Activated CD4-positive, CD25-positive, alpha-beta regulatory T cell treated with anti-CD3 and anti-CD28 coated beads, Interleukin-2, amount 50 U/mL, for 24 hours (primary cell): Measurements from ENCODE around the gene ZBTB16.

Experiments
- ATAC-seq, 2 donors: fragments of 150-1000 bp; cut with Tn5 transposase; one replicate each; pipeline ENCODE4 v1.10.0; 2021; ENCODE audit warnings: mild to moderate bottlenecking in 1 of 2, moderate library complexity in 1 of 2

Gene ZBTB16

DNA sequence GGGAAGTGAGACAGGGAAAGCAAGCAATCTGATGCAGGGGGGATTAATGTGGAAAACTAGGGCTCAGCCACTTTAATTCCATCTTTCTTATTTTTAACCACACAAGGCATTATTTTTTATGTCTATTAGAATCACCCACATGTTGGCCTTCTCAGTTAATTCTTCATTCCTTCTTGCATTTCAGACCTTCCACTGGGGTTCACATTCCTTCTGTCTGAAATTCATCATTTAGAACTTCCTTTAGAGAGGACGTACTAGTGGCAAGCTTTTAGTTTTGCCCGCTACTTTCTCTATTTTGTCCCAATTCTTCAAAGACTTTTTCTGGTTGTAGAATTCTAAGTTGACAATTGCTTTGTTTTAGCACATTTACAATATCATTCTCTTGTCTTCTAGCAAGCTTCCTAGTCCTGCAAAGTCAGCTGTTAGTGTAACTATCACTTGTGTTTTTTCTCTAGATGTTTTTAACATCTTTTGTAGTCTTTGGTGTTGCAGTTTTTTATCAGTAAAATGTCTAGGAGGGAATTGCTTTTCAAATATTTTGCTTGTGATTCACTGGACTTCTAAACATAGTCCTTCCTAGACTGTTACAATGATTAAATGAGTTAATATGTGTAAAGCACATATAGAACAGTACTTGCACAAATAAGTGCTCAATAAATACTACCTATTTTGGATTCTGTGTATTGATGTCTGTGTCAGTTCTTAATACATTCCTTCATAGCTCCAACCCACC, 231.2 kb downstream of the ZBTB16 start:
- ATAC-seq: no peak

DNA sequence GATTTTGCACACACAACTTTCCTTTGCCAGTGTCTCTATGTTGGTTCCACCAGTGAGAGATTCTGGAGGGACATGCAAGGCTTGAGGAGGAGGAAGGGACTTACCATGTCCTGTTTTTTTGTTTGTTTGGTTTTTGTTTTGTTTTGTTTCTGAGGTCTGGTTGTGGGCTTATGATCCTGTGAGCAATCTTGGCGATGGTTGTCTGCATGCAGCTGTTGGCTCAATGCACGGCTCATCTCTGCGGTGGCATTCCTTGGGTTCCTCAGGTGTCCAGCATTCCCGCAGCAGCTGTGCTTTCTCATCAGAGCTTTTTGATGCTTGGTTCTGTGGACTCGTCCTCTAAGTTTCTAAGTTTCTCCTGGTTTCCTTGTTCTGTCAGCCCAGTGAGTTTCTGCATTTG, 231.9 kb downstream of the ZBTB16 start:
- no peak for ATAC-seq

DNA sequence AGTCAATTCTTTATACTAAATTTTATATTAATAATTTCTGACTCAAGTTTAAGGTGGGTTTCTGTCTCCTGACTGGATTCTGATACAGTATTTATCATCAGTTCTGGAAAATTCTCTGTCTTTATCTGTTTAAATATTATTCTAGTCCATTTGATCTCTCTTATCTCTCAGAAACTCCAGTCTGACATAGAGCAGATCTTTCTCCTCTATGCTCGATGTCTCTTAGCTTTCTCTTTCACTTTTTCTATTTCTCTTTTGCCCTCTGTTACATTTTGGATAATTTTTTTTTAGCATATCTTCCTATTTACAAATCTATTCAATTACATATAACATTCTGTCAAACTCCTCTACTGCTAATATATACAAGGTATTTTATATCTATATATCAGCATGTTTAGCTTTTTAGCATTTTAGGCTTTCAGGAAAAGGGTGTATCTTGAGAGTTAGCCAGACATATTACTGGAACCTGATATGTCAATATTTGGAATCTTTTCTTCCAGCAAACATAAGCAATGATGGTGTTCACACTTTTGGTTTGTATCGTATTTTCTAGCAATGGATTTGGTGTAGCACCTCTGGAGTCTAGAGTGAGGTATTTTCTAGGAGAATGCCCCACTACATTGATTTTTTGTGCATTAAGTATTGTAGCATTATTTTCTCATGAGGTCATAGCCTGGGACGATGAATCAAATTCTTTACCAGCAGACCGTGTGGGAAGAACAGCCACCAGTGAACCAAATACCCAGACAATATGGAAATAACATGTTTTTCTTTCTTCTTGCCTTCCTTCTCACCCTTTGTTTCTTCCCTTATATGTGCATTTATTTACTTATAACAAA, 232.6 kb downstream of the ZBTB16 start:
- no peak for ATAC-seq

DNA sequence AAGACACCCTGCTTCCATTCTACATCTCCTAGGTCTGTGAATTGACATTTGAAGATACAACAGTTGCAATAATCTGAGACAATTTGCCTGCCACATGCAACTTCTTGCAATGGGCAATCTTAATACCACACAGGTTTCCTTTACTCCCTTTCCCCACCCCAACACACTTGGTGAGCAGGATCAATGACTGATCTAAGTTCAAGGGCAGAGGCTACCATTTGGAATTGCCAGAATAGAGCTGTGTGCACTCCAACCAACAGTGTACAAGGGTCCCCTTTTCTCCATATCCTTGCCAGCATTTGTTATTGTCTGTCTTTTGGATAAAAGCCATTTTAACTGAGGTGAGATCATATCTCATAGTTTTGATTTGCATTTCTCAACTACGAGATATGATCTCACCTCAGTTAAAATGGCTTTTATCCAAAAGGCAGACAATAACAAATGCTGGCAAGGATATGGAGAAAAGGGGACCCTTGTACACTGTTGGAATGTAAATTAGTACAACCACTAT, 233.7 kb downstream of the ZBTB16 start:
- ATAC-seq: no peak

DNA sequence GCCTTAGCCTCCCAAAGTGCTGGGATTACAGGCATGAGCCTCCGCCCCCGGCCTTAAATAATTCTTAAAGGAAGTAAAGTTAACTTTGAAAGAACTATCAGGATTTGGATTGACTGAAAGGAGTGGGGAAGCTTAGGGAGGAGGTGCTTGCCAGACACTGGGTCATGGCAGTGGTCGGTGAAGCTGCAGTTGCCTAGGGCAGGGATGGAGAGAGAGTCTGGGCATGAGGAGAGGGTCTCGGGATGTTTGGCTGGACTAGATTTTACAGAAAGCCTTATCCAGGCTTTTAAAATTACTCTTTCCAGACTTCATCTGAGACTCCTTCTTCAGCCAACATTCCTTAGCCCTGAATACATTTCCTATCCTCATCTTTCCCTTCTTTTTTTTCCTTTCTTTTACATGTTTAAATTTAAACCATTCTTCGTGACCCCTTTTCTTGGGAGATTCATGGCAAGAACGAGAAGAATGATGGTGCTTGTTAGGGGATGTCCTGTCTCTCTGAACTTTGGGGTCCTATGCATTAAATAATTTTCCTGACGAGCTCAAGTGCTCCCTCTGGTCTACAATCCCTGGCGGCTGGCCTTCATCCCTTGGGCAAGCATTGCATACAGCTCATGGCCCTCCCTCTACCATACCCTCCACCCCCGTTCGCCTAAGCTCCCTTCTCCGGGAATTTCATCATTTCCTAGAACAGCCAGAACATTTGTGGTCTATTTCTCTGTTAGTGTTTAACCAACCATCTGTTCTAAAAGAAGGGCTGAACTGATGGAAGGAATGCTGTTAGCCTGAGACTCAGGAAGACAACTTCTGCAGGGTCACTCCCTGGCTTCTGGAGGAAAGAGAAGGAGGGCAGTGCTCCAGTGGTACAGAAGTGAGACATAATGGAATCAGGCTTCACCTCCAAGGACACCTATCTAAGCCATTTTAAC, 236.4 kb downstream of the ZBTB16 start, which contains the start of gene NNMT:
Gene NNMT (plus strand): TSS at position 724 of the 929 bp plus-strand sequence. CDS start 158 bp downstream, at position 882.
- ATAC-seq: no peak

DNA sequence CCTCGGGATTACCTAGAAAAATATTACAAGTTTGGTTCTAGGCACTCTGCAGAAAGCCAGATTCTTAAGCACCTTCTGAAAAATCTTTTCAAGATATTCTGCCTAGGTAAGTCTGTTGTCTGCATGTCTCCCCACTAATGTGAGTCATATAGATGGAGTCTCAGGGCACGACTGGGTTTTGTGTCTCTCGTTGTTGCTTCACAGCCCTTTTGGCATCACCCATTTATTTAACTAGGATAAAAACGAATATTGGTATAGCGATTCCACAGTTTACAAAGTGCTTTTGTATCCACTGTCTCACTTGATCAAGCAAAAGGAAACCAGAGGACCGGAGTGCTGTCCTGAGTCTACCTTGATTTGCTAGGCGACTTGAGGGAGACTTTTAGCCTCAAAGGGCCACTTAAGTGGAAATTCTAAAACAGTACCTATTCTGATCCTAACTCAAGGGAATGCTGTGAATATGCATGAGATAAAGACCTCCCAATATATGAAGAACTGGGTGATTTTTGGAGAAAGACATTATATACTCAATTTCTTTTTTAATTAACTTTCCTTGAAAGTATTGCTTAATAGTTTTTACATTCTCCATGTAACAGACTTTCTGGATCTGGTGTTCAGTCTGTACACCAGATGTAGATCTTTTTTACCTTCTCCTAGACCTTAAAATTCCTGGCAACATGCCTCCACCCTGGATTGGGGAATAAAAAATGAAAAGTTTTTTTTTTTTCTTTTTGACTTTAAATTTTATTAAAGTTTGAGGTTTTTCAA, 237.3 kb downstream of the ZBTB16 start:
- no peak for ATAC-seq

DNA sequence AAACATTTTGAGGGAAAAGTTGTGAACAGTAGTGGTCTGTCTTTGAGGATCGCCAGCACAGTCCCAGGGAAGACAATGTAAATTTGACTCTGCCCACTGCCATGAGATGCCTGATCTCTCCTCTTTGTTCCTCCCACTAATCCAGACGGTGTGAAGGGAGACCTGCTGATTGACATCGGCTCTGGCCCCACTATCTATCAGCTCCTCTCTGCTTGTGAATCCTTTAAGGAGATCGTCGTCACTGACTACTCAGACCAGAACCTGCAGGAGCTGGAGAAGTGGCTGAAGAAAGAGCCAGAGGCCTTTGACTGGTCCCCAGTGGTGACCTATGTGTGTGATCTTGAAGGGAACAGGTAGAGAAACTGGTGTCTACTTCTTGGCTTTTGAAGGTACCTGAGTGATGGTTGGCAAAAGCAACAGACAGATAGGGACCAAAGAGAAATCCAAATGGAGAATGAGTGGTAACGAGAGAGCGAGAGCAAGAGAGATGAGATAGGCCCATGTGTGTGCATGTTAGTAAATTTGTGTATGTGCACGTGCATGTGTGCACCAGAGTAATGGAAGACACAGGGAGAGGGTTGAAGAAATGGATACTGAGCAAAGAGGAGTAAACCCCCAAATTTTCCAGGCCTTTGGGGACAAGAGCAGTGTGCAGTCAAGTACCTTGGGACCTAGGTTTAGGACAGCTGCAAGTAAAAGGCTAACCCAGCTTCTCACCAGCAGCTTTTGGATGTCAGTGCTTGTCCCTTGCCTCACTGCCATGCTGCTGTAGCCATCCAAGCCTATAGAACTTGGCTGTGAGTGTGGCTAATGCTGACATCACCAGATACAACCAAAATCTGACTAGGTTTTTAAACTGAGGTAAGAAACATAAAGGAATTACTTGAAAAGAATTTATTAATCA, 238.5 kb downstream of the ZBTB16 start:
- no peak for ATAC-seq

DNA sequence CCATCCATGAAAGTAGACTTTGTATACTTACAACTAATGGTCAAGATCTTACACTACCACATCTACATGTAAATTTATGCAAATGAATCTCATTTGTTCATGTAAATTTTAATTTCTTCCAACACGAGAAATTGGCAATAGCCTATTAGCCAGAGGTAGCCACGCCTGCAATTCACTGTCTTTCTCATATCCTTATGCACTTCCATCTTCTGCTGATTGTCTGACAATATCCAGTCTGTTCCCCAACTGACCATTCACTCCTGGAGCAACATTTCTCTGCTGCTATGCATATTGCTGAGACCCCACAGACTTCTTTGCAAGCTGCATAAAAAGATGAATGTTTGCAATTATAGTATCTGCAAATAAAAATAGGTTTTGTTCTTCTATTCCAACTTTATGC, 239.2 kb downstream of the ZBTB16 start:
- no peak for ATAC-seq
